SK-N-SH (cell line): Measurements from ENCODE around the gene ARMH3.

Source experiments
- CTCF ChIP-seq: fragments of 200-600 bp; sonication (generic); IDR thresholded peaks from 2 replicates; pipeline ENCODE4 v1.6.1; 2017; ENCODE audit warnings: antibody characterized with exemption, mild to moderate bottlenecking, moderate library complexity
- EP300 ChIP-seq, 2 experiments: IDR thresholded peaks; 2 replicates each; pipeline versions ENCODE4 v1.4.0 to v1.6.1; 2012; ENCODE audit warnings: borderline replicate concordance in 1 of 2, low read depth in 1 of 2, low read length in 1 of 2
- EZH2phosphoT487 ChIP-seq: fragments of 200-600 bp; sonication (generic); IDR thresholded peaks from 2 replicates; pipeline ENCODE4 v1.6.1; 2017; ENCODE audit warnings: low read depth, mixed run types, mild to moderate bottlenecking, antibody characterized with exemption, moderate library complexity, borderline replicate concordance
- FOSL2 ChIP-seq: IDR thresholded peaks from 2 replicates; pipeline ENCODE4 v1.4.0; 2012; ENCODE audit warnings: low read depth, mild to moderate bottlenecking, moderate library complexity, borderline replicate concordance
- FOXM1 ChIP-seq: IDR thresholded peaks from 2 replicates; pipeline ENCODE4 v1.4.0; 2012; ENCODE audit warnings: low read depth, mild to moderate bottlenecking
- GATA2 ChIP-seq: sonication (generic); formaldehyde crosslinking; IDR thresholded peaks from 2 replicates; pipeline ENCODE4 v1.5.0; 2020; ENCODE audit warnings: mild to moderate bottlenecking, missing genetic modification reagents
- MAX ChIP-seq: IDR thresholded peaks from 2 replicates; pipeline ENCODE4 v1.4.0; 2012; ENCODE audit warnings: low read depth
- PBX3 ChIP-seq: IDR thresholded peaks from 2 replicates; pipeline ENCODE4; 2012
- POLR2AphosphoS5 ChIP-seq: IDR thresholded peaks from 2 replicates; pipeline ENCODE4 v1.6.1; 2012; ENCODE audit warnings: low read depth, low read length
- RAD21 ChIP-seq: IDR thresholded peaks from 2 replicates; pipeline ENCODE4 v1.6.1; 2012; ENCODE audit warnings: mild to moderate bottlenecking, low read length
- REST ChIP-seq: IDR thresholded peaks from 2 replicates; pipeline ENCODE4 v1.6.1; 2012; ENCODE audit warnings: mild to moderate bottlenecking, low read depth, low read length, moderate library complexity
- RFX5 ChIP-seq: IDR thresholded peaks from 2 replicates; pipeline ENCODE4 v1.6.1; 2012; ENCODE audit warnings: mild to moderate bottlenecking, improper control_type of control experiment, low read length
- USF2 ChIP-seq: fragments of 150-350 bp; IDR thresholded peaks from 2 replicates; pipeline ENCODE4 v1.6.1; 2017; ENCODE audit warnings: antibody characterized with exemption, low read length, low read depth, borderline replicate concordance
- YY1 ChIP-seq: IDR thresholded peaks from 2 replicates; pipeline ENCODE4 v1.4.0; 2012; ENCODE audit warnings: low read depth, mild to moderate bottlenecking

GRCh38 chr10:101807158-101807557, 248.8 kb downstream of the ARMH3 start:
- TF ChIP-seq EZH2phosphoT487 (no peak), EP300 (IDR thresholded peaks at IDR 0.05; ENCODE audit: borderline replicate concordance in 1 of 2, low read depth in 1 of 2, low read length in 1 of 2) (no peak), YY1 (no peak), FOXM1 (no peak), CTCF (no peak), FOSL2 (no peak), PBX3 (no peak), REST (no peak), RAD21 (no peak), USF2 (no peak), POLR2AphosphoS5 (no peak), RFX5 (no peak), GATA2 (CRISPR knock-in tag) (no peak), MAX (no peak)
